ENCODE measurements around the gene WNT3. TPM values are rescaled to one million over a fixed set of nuclear protein-coding genes. Genes with fewer than 3 reads are reported as not detected.

WNT3 gene
- total and polyA plus RNA-seq, 2 donors (not counting 1 experiment from before 2014, with no cell fraction given), result 0.86 to 1.4 TPM

GRCh38 chr17:46854948-46855347, 36.5 kb upstream of the WNT3 start:
- Histone ChIP-seq H3K27ac (ENCODE audit: low read length in 2 of 2) (no peak overlapping the region), H3K4me1 (ENCODE audit: control insufficient read depth in 2 of 2, insufficient read depth in 2 of 2, low read length in 2 of 2) (peaks cover 13 to 20% of the 10 kb centered on the region in 2 donors), H3K36me3 (replicated peaks in 1 of 2; ENCODE audit: control extremely low read depth in 1 of 2, control insufficient read depth in 1 of 2, extremely low read depth in 1 of 2, insufficient read depth in 2 of 2, low read length in 1 of 2) (no peaks in the 10 kb centered on the region), H2AFZ (ENCODE audit: insufficient read depth, low read depth, low read length, poor library complexity, severe bottlenecking) (no peak overlapping the region), H3K4me2 (replicated peaks; ENCODE audit: low read depth, low read length, poor library complexity, severe bottlenecking) (no peak overlapping the region), H3K9me3 (ENCODE audit: control extremely low read depth in 1 of 3, control insufficient read depth in 2 of 3, insufficient read depth in 1 of 3, low read length in 2 of 3) (peaks cover 0 to 2% (median 0%) of the 10 kb centered on the region in 3 donors), H3K4me3 (ENCODE audit: control extremely low read depth in 1 of 5, extremely low read depth in 1 of 5, insufficient read depth in 1 of 5, low read depth in 2 of 5, low read length in 4 of 5) (no peak overlapping the region), H3K79me2 (ENCODE audit: control insufficient read depth, insufficient read depth, low read length) (no peaks in the 10 kb centered on the region), H4K20me1 (ENCODE audit: control insufficient read depth, insufficient read depth, low read length, poor library complexity, severe bottlenecking) (no peaks in the 10 kb centered on the region), H3K9ac (ENCODE audit: low read length) (no peak overlapping the region), H3K27me3 (replicated peaks in 1 of 4; ENCODE audit: control extremely low read depth in 1 of 4, control insufficient read depth in 3 of 4, insufficient read depth in 4 of 4, low read length in 3 of 4) (peaks cover 2 to 41% (median 29%) of the 10 kb centered on the region in 4 experiments)
- intact Hi-C loops (cut with micrococcal nuclease), result no loop called here
- ChIA-PET POLR2A (no interaction called here), CTCF (no interaction called here)
- TF ChIP-seq CTCF (IDR thresholded peaks at IDR 0.05), result no peak
- no peak for TF ChIP-seq EZH2 (IDR thresholded peaks at IDR 0.05; ENCODE audit: borderline replicate concordance, insufficient read depth, low read depth, low read length, poor library complexity, severe bottlenecking)
- H3K4me1 Mint-ChIP-seq, result peaks cover 21% of the 10 kb centered on the region
- no peak overlapping the region for H3K4me3 Mint-ChIP-seq
- no peaks in the 10 kb centered on the region for H3K9me3 Mint-ChIP-seq (ENCODE audit: insufficient read depth)
- H3K27ac Mint-ChIP-seq, result no peak overlapping the region
- no peak for ATAC-seq (ENCODE audit: low read depth)
- DNase-seq, result no peak
- H3K27me3 Mint-ChIP-seq, result peaks cover 55% of the 10 kb centered on the region
- WGBS (ENCODE audit: insufficient coverage), result no CpG with 5 or more reads among the region's 4 CpGs

- ChIA-PET CTCF (no interaction called here), POLR2A (no interaction called here)
- no peak overlapping the region for H3K27ac Mint-ChIP-seq
- Histone ChIP-seq H3K4me2 (replicated peaks; ENCODE audit: low read depth, low read length, poor library complexity, severe bottlenecking) (no peak overlapping the region), H3K9me3 (ENCODE audit: control extremely low read depth in 1 of 3, control insufficient read depth in 2 of 3, insufficient read depth in 1 of 3, low read length in 2 of 3) (peaks cover 0 to 2% (median 0%) of the 10 kb centered on the region in 3 donors), H2AFZ (ENCODE audit: insufficient read depth, low read depth, low read length, poor library complexity, severe bottlenecking) (no peak overlapping the region), H3K4me1 (ENCODE audit: control insufficient read depth in 2 of 2, insufficient read depth in 2 of 2, low read length in 2 of 2) (peaks cover 13 to 20% of the 10 kb centered on the region in 2 donors), H4K20me1 (ENCODE audit: control insufficient read depth, insufficient read depth, low read length, poor library complexity, severe bottlenecking) (no peaks in the 10 kb centered on the region), H3K4me3 (ENCODE audit: control extremely low read depth in 1 of 5, extremely low read depth in 1 of 5, insufficient read depth in 1 of 5, low read depth in 2 of 5, low read length in 4 of 5) (no peak overlapping the region), H3K27ac (ENCODE audit: low read length in 2 of 2) (no peak overlapping the region), H3K79me2 (ENCODE audit: control insufficient read depth, insufficient read depth, low read length) (no peaks in the 10 kb centered on the region), H3K9ac (ENCODE audit: low read length) (no peak overlapping the region), H3K36me3 (replicated peaks in 1 of 2; ENCODE audit: control extremely low read depth in 1 of 2, control insufficient read depth in 1 of 2, extremely low read depth in 1 of 2, insufficient read depth in 2 of 2, low read length in 1 of 2) (no peaks in the 10 kb centered on the region), H3K27me3 (replicated peaks in 1 of 4; ENCODE audit: control extremely low read depth in 1 of 4, control insufficient read depth in 3 of 4, insufficient read depth in 4 of 4, low read length in 3 of 4) (peaks cover 2 to 42% (median 30%) of the 10 kb centered on the region in 4 experiments)
- intact Hi-C loops (cut with micrococcal nuclease), result no loop called here
- TF ChIP-seq EZH2 (IDR thresholded peaks at IDR 0.05; ENCODE audit: borderline replicate concordance, insufficient read depth, low read depth, low read length, poor library complexity, severe bottlenecking) (no peak), CTCF (IDR thresholded peaks at IDR 0.05) (no peak)
- H3K9me3 Mint-ChIP-seq (ENCODE audit: insufficient read depth), result no peaks in the 10 kb centered on the region
- no peak for ATAC-seq (ENCODE audit: low read depth)
- H3K4me3 Mint-ChIP-seq, result no peak overlapping the region
- 92% methylated on average over 2 of the region's 3 CpGs for WGBS (ENCODE audit: insufficient coverage)
- DNase-seq, result no peak
- peaks cover 21% of the 10 kb centered on the region for H3K4me1 Mint-ChIP-seq
- peaks cover 56% of the 10 kb centered on the region for H3K27me3 Mint-ChIP-seq
Measured at GRCh38 chr17:46854515-46854914, 36.0 kb upstream of the WNT3 start.
